HG03108 (cell line): Measurements from ENCODE around the gene CDKAL1.

Experiments used
- ATAC-seq: cut with Tn5 transposase; IDR thresholded peaks from one replicate; pipeline ENCODE4 v1.9.1; 2021; ENCODE audit warnings: moderate library complexity; ENCODE audit not compliant: unreplicated experiment

CDKAL1 gene

DNA sequence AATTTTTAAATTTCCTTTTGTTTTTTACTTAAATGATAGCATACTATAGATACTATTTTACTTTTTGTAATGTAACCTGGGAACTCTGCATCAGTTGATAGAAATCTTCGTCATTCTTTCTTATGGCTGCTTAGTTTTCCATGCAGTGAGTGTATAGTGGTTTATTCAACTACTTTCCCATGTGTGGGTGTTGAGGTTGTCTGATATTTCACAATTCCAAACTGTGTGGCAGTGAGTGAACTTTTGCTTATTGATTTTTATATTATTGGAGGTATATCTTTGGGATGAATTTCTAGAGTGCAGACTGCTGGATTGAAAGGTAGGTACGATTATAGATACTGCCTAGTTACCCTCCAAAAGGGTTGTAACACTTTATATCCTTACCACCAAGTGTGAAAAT is 136.5 kb downstream of the CDKAL1 start:
- no peak for ATAC-seq

DNA sequence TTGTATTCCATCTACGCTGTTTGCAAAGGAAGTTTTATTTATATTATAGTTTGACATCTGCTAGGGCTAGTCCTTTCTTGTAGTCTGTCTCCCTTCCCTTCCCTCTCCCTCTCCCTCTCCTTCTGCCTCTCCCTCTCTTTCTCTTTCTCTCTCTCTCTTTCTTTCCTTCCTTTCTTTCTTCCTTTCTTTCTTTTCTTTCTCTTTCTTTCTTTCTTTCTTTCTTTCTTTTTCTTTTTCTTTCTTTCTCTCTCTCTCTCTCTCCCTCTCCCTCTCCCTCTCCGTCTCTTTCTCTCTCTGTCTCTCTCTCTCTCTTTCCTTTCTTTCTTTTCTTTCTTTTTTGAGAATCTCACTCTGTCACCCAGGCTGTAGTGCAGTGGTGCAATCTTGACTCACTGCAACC is 137.8 kb downstream of the CDKAL1 start:
- no peak for ATAC-seq

- ATAC-seq, result no peak
Measured at GRCh38 chr6:20673458-20673857, 139.2 kb downstream of the CDKAL1 start.

DNA sequence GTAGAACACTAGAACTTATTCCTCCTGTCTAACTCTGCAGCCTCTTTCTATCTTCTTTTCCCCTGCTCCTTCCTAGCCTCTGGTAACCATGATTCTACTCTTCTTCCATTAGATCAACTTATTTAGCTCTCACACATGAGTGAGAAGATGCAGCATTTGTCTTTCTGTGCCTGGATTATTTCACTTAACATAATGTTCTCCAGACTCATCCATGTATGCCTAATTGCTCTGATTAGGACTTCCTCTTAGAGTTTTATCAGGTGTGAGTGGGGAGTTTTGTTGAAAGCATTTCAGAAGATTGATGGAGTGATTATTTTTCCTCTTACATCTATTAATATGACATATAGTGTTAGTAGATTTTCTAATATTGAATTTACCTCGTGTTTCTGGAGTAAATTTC is 140.4 kb downstream of the CDKAL1 start:
- no peak for ATAC-seq

DNA sequence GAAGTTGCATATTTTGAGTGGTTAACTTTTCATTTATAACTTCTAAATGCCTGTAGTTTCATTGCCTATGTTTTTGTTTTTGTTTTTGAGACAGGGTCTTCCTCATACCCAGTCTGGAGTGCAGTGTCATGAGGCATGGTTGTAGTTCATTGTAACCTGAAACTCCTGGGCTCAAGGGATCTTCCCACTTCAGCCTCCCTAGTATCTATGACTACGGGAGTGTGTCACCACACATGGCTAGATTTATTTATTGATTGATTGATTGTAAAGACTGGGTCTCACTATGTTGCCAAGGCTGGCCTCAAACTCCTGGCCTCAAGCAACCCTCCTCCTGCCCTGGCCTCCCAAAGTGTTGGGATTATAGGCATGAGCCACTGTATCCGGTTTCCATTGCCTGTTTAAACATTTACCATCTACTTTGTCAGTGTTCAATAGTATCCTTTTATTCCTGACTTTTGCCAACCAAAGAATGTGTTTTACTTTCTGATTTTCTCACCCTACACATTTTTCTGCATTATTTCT is 144.6 kb downstream of the CDKAL1 start:
- ATAC-seq, result no peak

GRCh38 chr6:20680697-20681165 is 146.5 kb downstream of the CDKAL1 start:
- no peak for ATAC-seq

- no peak for ATAC-seq
Measured at GRCh38 chr6:20681243-20681684, 147.0 kb downstream of the CDKAL1 start.

- ATAC-seq, result no peak
Measured at GRCh38 chr6:20684474-20684873, 150.2 kb downstream of the CDKAL1 start.

GRCh38 chr6:20686142-20686541 is 151.9 kb downstream of the CDKAL1 start:
- ATAC-seq, result no peak

DNA sequence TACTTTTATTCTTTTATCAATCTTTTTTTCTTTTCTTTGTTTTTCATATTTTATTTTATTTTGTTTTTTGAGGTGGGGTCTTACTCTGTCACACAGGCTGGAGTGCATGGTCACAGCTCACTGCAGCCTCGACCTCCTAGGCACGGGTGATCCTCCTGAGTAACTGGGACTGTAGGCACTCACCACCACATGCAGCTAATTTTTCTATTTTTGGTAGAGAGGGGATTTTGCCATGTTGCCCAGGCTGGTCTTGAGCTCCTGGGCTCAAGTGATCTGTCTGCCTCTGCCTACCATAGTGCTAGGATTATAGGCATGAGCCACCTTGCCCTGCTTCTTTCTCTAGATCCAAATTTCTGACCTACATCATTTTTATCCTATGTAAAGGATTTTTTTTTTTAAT is 153.2 kb downstream of the CDKAL1 start:
- no peak for ATAC-seq

DNA sequence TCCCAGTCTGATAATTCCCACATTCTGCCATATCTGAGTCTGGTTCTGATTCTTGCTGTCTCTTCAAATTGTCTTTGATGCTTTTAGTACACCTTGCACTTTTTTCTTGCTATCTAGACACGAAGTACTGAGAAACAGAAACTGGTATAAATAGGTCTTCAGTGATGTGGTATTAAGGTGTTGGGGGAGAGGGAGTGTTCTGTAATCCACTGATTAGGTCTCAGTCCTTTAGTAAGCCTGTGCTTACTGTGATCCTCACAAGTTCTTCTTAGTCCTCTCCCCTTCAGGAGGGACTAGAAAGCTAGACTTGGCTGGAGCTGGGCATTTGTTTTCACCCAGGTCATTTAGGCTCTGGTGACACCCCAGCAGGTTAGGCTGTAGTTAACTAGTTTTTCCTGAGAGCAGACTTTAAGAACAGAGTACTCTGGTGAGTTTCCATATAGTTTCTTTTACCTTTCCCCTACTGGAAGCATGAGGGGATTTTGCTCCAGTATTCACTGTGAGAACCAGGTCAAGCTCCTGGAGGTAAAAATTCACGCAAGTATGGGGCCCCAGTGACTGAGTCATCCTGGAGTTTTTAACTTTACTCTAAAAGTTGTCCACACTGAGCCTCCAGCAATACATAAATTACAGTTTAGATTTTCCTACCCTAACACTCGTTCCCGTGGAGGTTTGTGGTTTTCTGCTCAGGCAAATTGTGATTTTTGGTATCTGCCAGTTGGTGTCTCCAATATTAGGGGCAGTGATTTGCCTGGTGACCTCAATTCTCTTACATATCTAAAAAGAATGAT is 154.6 kb downstream of the CDKAL1 start:
- ATAC-seq, result peak; percentile 87

GRCh38 chr6:20691185-20691584 is 156.9 kb downstream of the CDKAL1 start:
- no peak for ATAC-seq

GRCh38 chr6:20692023-20692422 is 157.8 kb downstream of the CDKAL1 start:
- no peak for ATAC-seq

DNA sequence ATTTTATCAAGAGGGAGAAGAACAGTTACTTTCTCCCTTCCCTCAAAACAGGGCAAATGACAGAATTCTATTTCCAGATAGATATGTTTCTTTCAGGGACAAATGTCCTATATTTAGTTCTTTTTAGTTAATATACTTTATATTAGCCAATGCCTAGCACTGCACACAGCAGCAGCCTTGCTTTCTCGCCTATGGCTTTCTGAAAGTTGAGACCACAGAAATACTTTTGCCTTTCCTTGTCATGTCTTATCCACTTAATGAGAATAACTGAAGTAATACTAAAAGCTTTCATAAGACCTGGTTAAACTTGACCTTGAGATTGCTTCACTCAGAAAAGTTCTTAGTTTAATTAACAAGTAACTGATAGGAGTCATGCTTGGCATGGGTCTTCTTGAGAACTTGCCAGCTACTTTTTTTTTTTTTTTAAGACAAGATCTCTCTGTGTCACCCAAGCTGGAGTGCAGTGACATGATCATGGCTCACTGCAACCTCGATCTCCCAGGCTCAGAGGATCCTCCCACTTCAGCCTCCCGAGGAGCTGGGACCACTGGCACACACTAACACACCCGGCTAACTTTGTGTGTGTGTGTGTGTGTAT is 159.3 kb downstream of the CDKAL1 start:
- no peak for ATAC-seq

DNA sequence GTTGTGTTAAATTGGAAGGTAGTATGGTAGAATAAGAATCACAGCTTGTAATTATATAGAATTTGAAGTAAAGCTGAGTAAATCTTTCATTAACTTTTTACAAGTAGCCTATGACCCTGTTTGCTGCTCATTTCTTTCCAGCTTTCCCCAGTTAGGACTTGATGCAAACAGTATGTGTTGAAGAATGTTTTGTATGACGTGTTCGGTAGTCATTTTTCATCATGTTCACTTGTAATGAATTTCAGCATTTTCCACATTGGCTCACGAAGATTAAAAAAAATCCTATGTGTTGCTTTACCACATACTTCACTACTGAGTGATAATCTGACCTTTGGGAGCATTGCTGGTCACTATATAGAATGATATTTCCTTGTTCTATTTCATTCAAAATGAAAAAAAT is 162.4 kb downstream of the CDKAL1 start:
- ATAC-seq, result no peak

- no peak for ATAC-seq
Measured at GRCh38 chr6:20698675-20699074, 164.4 kb downstream of the CDKAL1 start.

GRCh38 chr6:20699402-20699801 is 165.1 kb downstream of the CDKAL1 start:
- no peak for ATAC-seq

DNA sequence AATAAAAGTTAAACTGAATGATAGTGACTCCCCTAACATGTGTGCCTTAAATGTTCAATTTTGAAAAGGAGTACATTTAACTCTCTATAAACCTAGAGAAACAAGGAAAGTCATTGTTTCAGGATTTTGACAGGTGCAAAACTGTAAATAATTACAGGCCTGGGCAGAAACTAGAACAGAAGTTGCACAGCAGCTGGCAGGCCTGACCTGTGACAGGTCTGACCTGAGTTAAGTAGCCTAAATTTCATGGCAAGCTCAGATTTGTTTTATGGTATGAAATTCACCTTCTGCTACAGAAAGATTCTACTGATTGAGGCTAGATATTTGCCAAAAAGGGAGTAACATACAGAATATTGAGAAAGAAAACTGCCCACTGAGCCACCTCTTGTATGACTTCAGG is 166.1 kb downstream of the CDKAL1 start:
- ATAC-seq, result no peak

GRCh38 chr6:20702366-20702765 is 168.1 kb downstream of the CDKAL1 start:
- no peak for ATAC-seq

DNA sequence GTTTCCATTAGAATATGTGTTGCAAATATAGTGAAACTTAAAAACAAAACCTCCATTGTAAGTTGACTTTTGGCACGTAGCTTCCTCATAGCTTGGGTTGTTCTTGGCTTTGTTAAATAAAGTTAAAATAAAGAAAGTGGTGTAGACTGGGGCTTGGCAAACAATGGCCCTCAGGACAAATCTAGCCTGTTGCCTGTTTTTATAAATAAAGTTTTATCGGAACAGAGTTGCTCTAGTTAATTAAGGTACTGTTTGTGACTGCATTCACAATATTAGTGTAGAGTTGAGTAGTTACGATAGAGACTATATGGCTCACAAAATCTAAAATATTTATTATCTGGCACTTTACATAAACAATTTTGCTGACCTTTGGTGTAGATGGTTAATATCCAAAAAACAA is 168.8 kb downstream of the CDKAL1 start:
- no peak for ATAC-seq

GRCh38 chr6:20704325-20705025 is 170.2 kb downstream of the CDKAL1 start:
- ATAC-seq, result no peak

DNA sequence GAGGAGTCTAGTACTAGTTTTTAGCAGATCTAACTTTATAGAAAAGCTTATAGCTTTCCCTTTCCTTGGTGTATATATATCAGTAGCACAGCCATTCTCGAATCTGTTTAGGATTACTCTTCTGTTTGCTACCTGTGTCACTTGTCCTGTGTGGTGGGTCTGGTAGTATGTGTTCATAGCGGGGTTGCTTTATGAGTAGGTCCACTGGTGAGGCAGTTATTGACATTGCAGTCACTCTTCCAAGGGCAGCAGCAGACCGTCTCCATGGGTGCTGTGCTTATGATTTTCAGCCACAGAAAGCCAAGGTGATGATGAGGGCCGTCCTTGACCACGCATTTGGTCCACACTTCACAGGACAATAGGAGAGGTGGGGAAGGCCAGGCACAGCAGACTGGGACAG is 171.5 kb downstream of the CDKAL1 start:
- ATAC-seq, result no peak
